CD14-positive monocyte (primary cell): Measurements from ENCODE around the gene TRIM41. TPM values are rescaled to one million over a fixed set of nuclear protein-coding genes. Genes with fewer than 3 reads are reported as not detected.

Experiments
- DNase-seq, 3 donors: peaks; one replicate each; pipeline ENCODE4 v3.0.0-alpha.2; 2011 to 2022
- H2AFZ ChIP-seq: 2 replicates; pipeline ENCODE4 v1.6.0; 2012; ENCODE audit warnings: mild to moderate bottlenecking, low read depth, low read length, inconsistent platforms; ENCODE audit not compliant: insufficient read depth, poor library complexity, severe bottlenecking
- H3K27ac ChIP-seq, 2 donors: 1 replicate in 1 of 2; 2 replicates in 1 of 2; pipeline ENCODE4 v1.5.1; 2012 to 2013; ENCODE audit warnings: low read length in 2 of 2, control low read depth in 1 of 2, inconsistent platforms in 1 of 2, low read depth in 1 of 2, mild to moderate bottlenecking in 1 of 2
- H3K27me3 ChIP-seq, 2 donors: one replicate each; pipeline versions ENCODE4 v1.6.0 to v1.6.1; 2011 to 2013; ENCODE audit warnings: low read length in 2 of 2; ENCODE audit not compliant: control insufficient read depth in 2 of 2, insufficient read depth in 2 of 2
- H3K36me3 ChIP-seq, 2 donors: replicated peaks in 1 of 2; 1 replicate in 1 of 2; 2 replicates in 1 of 2; pipeline versions ENCODE4 v1.5.1 to v1.6.1; 2012 to 2013; ENCODE audit warnings: low read length in 2 of 2, control low read depth in 1 of 2, inconsistent platforms in 1 of 2, mild to moderate bottlenecking in 1 of 2; ENCODE audit not compliant: insufficient read depth in 2 of 2, control insufficient read depth in 1 of 2
- H3K4me1 ChIP-seq, 2 donors: 1 replicate in 1 of 2; 2 replicates in 1 of 2; pipeline versions ENCODE4 v1.5.1 to v1.6.1; 2012 to 2013; ENCODE audit warnings: low read length in 2 of 2, control low read depth in 1 of 2, inconsistent platforms in 1 of 2, mild to moderate bottlenecking in 1 of 2, moderate library complexity in 1 of 2; ENCODE audit not compliant: insufficient read depth in 2 of 2, control insufficient read depth in 1 of 2
- H3K4me2 ChIP-seq: replicated peaks from 2 replicates; pipeline ENCODE3; 2012; ENCODE audit warnings: low read length, moderate library complexity, mild to moderate bottlenecking; ENCODE audit not compliant: poor library complexity, severe bottlenecking; ENCODE audit errors: extremely low read depth
- H3K4me3 ChIP-seq, 3 experiments: fragments of 200-600 bp in 1 of 3; sonication (generic) in 1 of 3; replicated peaks in 1 of 3; 1 replicate in 2 of 3; 2 replicates in 1 of 3; pipeline ENCODE4 v1.5.1; 2011 to 2013; ENCODE audit warnings: low read length in 3 of 3, mild to moderate bottlenecking in 3 of 3, control low read depth in 2 of 3, low read depth in 2 of 3, inconsistent platforms in 1 of 3, moderate library complexity in 1 of 3
- H3K79me2 ChIP-seq: 2 replicates; pipeline ENCODE4 v1.6.0; 2012; ENCODE audit warnings: mild to moderate bottlenecking, control low read depth, inconsistent platforms, low read length, moderate library complexity; ENCODE audit not compliant: insufficient read depth
- H3K9ac ChIP-seq: 2 replicates; pipeline ENCODE4 v1.6.0; 2017; ENCODE audit warnings: low read length, mild to moderate bottlenecking; ENCODE audit not compliant: insufficient read depth, poor library complexity, severe bottlenecking
- H3K9me3 ChIP-seq, 2 donors: replicated peaks in 1 of 2; 1 replicate in 1 of 2; 2 replicates in 1 of 2; pipeline versions ENCODE4 v1.5.1 to v1.6.1; 2012 to 2013; ENCODE audit warnings: low read length in 2 of 2, control low read depth in 1 of 2; ENCODE audit not compliant: control insufficient read depth in 1 of 2, insufficient read depth in 1 of 2
- H4K20me1 ChIP-seq: 2 replicates; pipeline ENCODE4 v1.6.0; 2012; ENCODE audit warnings: mild to moderate bottlenecking, low read length, control low read depth, moderate library complexity; ENCODE audit not compliant: insufficient read depth
- H3K27ac Mint-ChIP-seq, 7 donors: one replicate each; pipeline ENCODE4 v1.8.0; 2020; ENCODE audit warnings: mild to moderate bottlenecking in 7 of 7, mixed read lengths in 7 of 7, moderate library complexity in 6 of 7, inconsistent platforms in 2 of 7
- H3K27me3 Mint-ChIP-seq, 3 donors: one replicate each; pipeline ENCODE4 v1.8.0; 2021 to 2022; ENCODE audit warnings: low read depth in 3 of 3, mild to moderate bottlenecking in 3 of 3, mixed read lengths in 3 of 3, moderate library complexity in 3 of 3, inconsistent platforms in 1 of 3
- H3K36me3 Mint-ChIP-seq, 2 donors: one replicate each; pipeline ENCODE4 v1.8.0; 2020; ENCODE audit warnings: mixed read lengths in 2 of 2, inconsistent platforms in 1 of 2, mild to moderate bottlenecking in 1 of 2
- H3K4me1 Mint-ChIP-seq: one replicate; pipeline ENCODE4 v1.8.0; 2020; ENCODE audit warnings: mild to moderate bottlenecking, mixed read lengths
- H3K4me3 Mint-ChIP-seq, 2 donors: one replicate each; pipeline ENCODE4 v1.8.0; 2020; ENCODE audit warnings: mild to moderate bottlenecking in 2 of 2, mixed read lengths in 2 of 2, moderate library complexity in 1 of 2
- H3K9me3 Mint-ChIP-seq, 7 donors: one replicate each; pipeline ENCODE4 v1.8.0; 2020 to 2022; ENCODE audit warnings: mixed read lengths in 7 of 7, mild to moderate bottlenecking in 6 of 7, moderate library complexity in 6 of 7, inconsistent platforms in 2 of 7
- WGBS: methylation state at CpG from one replicate; pipeline ENCODE4 v1.1.5; 2013; ENCODE audit warnings: missing lambda C conversion rate; ENCODE audit not compliant: insufficient coverage; 5-methylcytosine and 5-hydroxymethylcytosine counted together
- intact Hi-C, 2 donors: fragments of 100-400 bp; cut with micrococcal nuclease; formaldehyde crosslinking; loops; one replicate each; pipeline versions ENCODE4 v1.15.0 to v1.15.1; 2023
- polyA plus RNA-seq, 3 donors: library from polyadenylated mRNA; depleted of rRNA in 1 of 3; unstranded in 2 of 3; stranded (reverse) in 1 of 3; fragments of 300-500 nt in 2 of 3; fragments of >200 nt in 1 of 3; fragmentation: Illumina TruSeq in 2 of 3; gene quantifications; 1 replicate in 2 of 3; 2 replicates in 1 of 3; pipeline ENCODE4 v1.2.3, GENCODE V29; 2012 to 2021
- TF ChIP-seq, protein P1 (sequence below): fragments of 200-600 bp; IDR thresholded peaks from one replicate; pipeline ENCODE4 v1.8.0; 2022; ENCODE audit warnings: antibody characterized with exemption, mild to moderate bottlenecking

TRIM41 gene
- polyA plus RNA-seq, 3 donors, result 0.12 to 26.4 (median 0.24) TPM

DNA sequence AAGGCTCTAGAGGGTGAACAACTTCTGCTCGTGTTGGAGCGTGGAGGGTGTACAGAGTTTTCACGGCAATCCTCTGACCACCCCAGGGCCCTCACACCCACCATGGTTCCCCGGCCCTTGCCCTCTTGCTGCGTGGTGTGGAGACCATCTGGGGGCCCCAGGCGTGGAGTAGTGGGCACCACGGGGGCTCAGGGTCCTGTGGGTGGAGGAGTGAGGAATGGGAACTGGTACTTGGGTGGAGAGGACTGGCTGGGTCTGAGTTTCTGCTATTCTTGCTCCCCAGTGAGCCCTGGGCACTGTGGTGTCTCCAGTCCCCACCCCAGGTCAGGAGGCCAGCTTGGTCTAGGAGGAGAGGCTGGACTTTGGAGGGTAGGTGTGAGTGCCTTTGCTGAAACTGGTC, 59.8 kb downstream of the TRIM41 start:
- H2AFZ ChIP-seq, result no peak overlapping the region
- WGBS, result 94% methylated on average over 3 of the region's 7 CpGs
- H3K36me3 Mint-ChIP-seq, result no peaks in the 10 kb centered on the region

DNA sequence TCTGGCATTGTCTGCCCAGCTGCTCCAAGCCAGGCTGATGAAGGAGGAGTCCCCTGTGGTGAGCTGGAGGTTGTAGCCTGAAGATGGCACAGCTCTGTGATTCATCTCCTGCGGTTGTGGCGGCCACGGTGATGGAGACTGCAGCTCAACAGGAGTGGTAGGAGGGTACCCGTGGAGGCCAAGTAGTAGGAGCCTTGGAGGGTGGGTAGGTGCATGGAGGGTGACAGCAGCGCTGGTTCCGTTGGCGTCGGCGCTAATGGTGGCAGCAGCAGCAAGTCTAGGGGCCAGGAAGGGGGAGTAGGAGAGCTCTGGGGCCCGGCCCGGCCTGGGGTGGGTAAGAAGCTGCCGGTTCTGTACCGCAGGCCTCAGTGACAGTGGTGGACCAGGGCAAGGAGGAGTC, 60.3 kb downstream of the TRIM41 start:
- Mint-ChIP-seq H3K36me3 (no peaks in the 10 kb centered on the region), H3K27me3 (peaks cover 0 to 5% (median 1%) of the 10 kb centered on the region in 3 donors), H3K27ac (no peak overlapping the region), H3K4me3 (no peak overlapping the region), H3K9me3 (peaks cover 0 to 4% (median 0%) of the 10 kb centered on the region in 7 donors), H3K4me1 (no peaks in the 10 kb centered on the region)
- intact Hi-C loops, result no loop called here
- Histone ChIP-seq H2AFZ (no peak overlapping the region), H3K4me2 (no peak overlapping the region), H3K9me3 (no peaks in the 10 kb centered on the region), H3K27me3 (no peaks in the 10 kb centered on the region), H3K79me2 (no peaks in the 10 kb centered on the region), H3K4me3 (no peak overlapping the region), H3K9ac (no peak overlapping the region), H3K36me3 (no peaks in the 10 kb centered on the region), H3K27ac (no peak overlapping the region), H3K4me1 (no peaks in the 10 kb centered on the region), H4K20me1 (no peaks in the 10 kb centered on the region)
- TF ChIP-seq, protein P1, sequence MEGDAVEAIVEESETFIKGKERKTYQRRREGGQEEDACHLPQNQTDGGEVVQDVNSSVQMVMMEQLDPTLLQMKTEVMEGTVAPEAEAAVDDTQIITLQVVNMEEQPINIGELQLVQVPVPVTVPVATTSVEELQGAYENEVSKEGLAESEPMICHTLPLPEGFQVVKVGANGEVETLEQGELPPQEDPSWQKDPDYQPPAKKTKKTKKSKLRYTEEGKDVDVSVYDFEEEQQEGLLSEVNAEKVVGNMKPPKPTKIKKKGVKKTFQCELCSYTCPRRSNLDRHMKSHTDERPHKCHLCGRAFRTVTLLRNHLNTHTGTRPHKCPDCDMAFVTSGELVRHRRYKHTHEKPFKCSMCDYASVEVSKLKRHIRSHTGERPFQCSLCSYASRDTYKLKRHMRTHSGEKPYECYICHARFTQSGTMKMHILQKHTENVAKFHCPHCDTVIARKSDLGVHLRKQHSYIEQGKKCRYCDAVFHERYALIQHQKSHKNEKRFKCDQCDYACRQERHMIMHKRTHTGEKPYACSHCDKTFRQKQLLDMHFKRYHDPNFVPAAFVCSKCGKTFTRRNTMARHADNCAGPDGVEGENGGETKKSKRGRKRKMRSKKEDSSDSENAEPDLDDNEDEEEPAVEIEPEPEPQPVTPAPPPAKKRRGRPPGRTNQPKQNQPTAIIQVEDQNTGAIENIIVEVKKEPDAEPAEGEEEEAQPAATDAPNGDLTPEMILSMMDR, result no peak
- 94% methylated on average over 4 of the region's 13 CpGs for WGBS
- DNase-seq, result no peak

More for the DNA sequence above, 59.8 kb downstream of the TRIM41 start:
- Mint-ChIP-seq H3K27ac (no peak overlapping the region), H3K9me3 (peaks cover 0 to 4% (median 0%) of the 10 kb centered on the region in 7 donors), H3K4me3 (no peak overlapping the region), H3K4me1 (no peaks in the 10 kb centered on the region), H3K27me3 (peaks cover 0 to 5% (median 1%) of the 10 kb centered on the region in 3 donors)
- Histone ChIP-seq H3K79me2 (no peaks in the 10 kb centered on the region), H3K4me3 (no peak overlapping the region), H3K9ac (no peak overlapping the region), H3K4me2 (no peak overlapping the region), H3K27ac (no peak overlapping the region), H3K36me3 (no peaks in the 10 kb centered on the region), H3K4me1 (no peaks in the 10 kb centered on the region), H3K9me3 (no peaks in the 10 kb centered on the region), H4K20me1 (no peaks in the 10 kb centered on the region), H3K27me3 (no peaks in the 10 kb centered on the region)
- TF ChIP-seq, protein P1, result no peak
- intact Hi-C loops, result no loop called here
- no peak for DNase-seq
